BJ (cell line): ENCODE data around the gene RUNX1. TPM values are rescaled to one million over a fixed set of nuclear protein-coding genes. Genes with fewer than 3 reads are reported as not detected.

Source experiments
- CTCF ChIA-PET: fragments of 350-600 bp; formaldehyde crosslinking; extraction: SDS; loops from one replicate; lab custom pipeline; 2021; ENCODE audit warnings: antibody characterized with exemption, inconsistent platforms; lab: Yijun Ruan, JAX
- POLR2A ChIA-PET: fragments of 300-600 bp; sonication (Branson Sonifier 250); formaldehyde crosslinking; extraction: SDS; loops from one replicate; lab custom pipeline; 2021; ENCODE audit warnings: antibody characterized with exemption; lab: Charles Lee
- DNase-seq: peaks from one replicate; pipeline ENCODE4 v3.0.0-alpha.2; 2011; ENCODE audit warnings: low read depth
- H3K27me3 ChIP-seq: 2 replicates; pipeline ENCODE4 v1.6.0; 2011; ENCODE audit warnings: low read length; ENCODE audit not compliant: control insufficient read depth, insufficient read depth
- H3K36me3 ChIP-seq: 2 replicates; pipeline ENCODE4 v1.5.1; 2011; ENCODE audit warnings: low read length; ENCODE audit not compliant: control insufficient read depth, insufficient read depth
- H3K4me3 ChIP-seq: 2 replicates; pipeline ENCODE4 v1.5.1; 2011; ENCODE audit warnings: low read depth, mild to moderate bottlenecking, control low read depth, low read length
- polyA plus RNA-seq: library from polyadenylated mRNA; depleted of rRNA; stranded (reverse); fragments of >200 nt; gene quantifications from 2 replicates; pipeline ENCODE4 v1.2.3, GENCODE V29; 2011
- TF ChIP-seq, protein P1 (sequence below): IDR thresholded peaks from 2 replicates; pipeline ENCODE4 v1.5.1; 2011; ENCODE audit warnings: low read depth, mild to moderate bottlenecking, control low read depth, inconsistent platforms, low read length, moderate library complexity; ENCODE audit not compliant: insufficient read depth

RUNX1 gene
- polyA plus RNA-seq, 1 experiment = 36.1 TPM

DNA sequence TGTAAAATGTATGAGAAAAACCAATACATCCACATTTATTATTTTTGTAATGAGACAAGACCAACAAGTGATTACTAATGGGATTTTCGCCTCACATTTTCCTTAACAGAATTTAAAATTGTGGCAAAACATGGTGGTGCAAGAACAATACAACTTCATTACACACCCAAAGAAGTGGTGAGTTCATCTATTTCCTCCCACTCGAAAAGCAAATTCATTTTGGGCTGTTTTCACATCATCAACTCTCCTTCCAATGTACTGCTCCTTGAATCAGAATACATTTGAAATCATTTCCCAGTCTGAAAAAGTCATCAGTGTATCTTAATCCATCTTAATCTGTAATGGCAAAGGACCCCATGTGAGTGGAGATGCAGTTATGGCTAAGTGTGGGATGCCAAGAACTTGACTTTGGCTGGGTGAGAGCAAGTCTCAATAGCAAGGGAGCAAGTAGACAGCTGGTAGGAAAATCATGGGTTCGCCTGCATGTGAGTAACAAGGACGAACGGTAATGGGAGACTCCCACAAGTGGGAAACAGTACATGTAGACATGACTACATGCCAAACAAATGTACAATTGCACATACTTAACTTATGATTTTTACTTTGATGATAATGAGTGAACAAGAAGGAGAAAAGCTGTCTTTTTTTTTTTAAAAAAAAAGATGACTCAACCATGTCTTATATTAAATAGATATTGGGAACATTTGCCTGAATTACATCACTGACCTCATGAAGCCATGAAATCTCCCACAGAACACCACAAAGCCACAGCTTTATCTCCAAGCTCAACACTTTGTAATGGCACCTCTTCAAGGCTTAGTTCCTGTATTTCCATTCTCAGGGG, 46.0 kb downstream of the RUNX1 start:
- TF ChIP-seq, protein P1, sequence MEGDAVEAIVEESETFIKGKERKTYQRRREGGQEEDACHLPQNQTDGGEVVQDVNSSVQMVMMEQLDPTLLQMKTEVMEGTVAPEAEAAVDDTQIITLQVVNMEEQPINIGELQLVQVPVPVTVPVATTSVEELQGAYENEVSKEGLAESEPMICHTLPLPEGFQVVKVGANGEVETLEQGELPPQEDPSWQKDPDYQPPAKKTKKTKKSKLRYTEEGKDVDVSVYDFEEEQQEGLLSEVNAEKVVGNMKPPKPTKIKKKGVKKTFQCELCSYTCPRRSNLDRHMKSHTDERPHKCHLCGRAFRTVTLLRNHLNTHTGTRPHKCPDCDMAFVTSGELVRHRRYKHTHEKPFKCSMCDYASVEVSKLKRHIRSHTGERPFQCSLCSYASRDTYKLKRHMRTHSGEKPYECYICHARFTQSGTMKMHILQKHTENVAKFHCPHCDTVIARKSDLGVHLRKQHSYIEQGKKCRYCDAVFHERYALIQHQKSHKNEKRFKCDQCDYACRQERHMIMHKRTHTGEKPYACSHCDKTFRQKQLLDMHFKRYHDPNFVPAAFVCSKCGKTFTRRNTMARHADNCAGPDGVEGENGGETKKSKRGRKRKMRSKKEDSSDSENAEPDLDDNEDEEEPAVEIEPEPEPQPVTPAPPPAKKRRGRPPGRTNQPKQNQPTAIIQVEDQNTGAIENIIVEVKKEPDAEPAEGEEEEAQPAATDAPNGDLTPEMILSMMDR = no peak
- no peak overlapping the region for H3K4me3 ChIP-seq
- no peaks in the 10 kb centered on the region for H3K36me3 ChIP-seq
- H3K27me3 ChIP-seq = no peaks in the 10 kb centered on the region
- ChIA-PET CTCF (interaction anchor here (0.7 kb wide), 1 partner anchor 114 kb away, joined by 3 read pairs; no protein-coding TSS in a partner anchor), POLR2A (no interaction called here)
- no peak for DNase-seq

DNA sequence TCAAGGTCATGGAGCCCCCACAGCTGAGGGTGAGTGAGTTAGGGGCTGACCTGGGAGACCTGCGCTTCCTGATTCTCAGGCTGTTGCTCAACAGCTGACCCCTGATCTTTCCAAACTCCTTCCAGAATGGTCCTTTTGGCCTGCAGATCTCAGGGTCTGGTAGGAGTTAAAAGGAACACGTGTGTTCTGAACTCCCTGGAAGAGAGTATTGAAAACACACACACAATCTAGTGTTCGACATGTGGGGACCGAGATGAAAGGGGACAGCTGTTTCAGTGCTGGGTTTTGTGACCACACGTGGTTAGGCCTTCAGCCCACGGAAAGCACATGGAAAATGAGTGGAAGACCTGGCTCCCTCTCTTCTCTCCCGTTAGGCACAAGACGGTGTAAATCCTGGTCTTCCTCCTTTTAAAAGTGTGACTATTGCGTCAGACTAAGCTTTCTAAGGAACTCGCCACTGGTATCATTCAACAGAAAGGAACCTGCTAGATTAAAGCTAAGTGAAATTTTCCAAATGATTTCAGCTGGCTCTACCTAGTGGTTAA, 49.6 kb downstream of the RUNX1 start:
- TF ChIP-seq, protein P1 = no peak
- CTCF ChIA-PET = interaction anchor here (1.0 to 1.7 kb wide), 4 partner anchors 11 to 88 kb away, joined by 3 to 9 read pairs (median 4); no protein-coding TSS in a partner anchor
- POLR2A ChIA-PET = no interaction called here

GRCh38 chr21:34998176-34998575, 50.9 kb downstream of the RUNX1 start:
- TF ChIP-seq, protein P1 = no peak
- ChIA-PET CTCF (interaction anchor here (1.7 kb wide), 1 partner anchor 10 kb away, joined by 9 read pairs; no protein-coding TSS in a partner anchor), POLR2A (interaction anchor here (0.6 kb wide), 1 partner anchor 83 kb away, joined by 3 read pairs; no protein-coding TSS in a partner anchor)

More for the DNA sequence above, 49.6 kb downstream of the RUNX1 start:
- Histone ChIP-seq H3K36me3 (no peaks in the 10 kb centered on the region), H3K27me3 (no peaks in the 10 kb centered on the region), H3K4me3 (no peak overlapping the region)
- no peak for DNase-seq

DNA sequence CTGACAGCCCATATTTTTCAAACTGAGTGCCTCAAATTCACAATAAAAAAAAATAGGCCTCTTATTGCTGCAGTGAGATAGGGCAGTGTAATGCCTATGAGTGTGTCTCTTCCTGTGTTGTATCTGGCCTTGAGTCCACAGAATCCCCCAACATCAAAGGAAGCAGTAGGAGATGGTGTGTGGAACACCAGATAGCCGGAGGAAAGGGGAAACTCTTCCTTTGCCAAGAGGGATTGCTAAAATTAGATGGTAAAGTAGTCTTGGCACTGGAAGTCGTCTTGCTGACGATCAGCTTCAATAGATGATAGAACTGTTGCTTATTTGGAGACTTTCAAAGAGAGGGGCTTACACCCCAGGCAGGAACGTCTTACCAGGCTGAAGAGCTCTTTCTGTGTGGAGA, 51.8 kb downstream of the RUNX1 start:
- H3K4me3 ChIP-seq = no peak overlapping the region
- TF ChIP-seq, protein P1 = no peak
- POLR2A ChIA-PET = no interaction called here
- CTCF ChIA-PET = interaction anchor here (0.5 to 0.7 kb wide), 2 partner anchors 83 to 260 kb away, joined by 3 to 4 read pairs; no protein-coding TSS in a partner anchor
- H3K36me3 ChIP-seq = no peaks in the 10 kb centered on the region
- H3K27me3 ChIP-seq = no peaks in the 10 kb centered on the region
- no peak for DNase-seq

More at GRCh38 chr21:34998176-34998575, 50.9 kb downstream of the RUNX1 start:
- no peak overlapping the region for H3K4me3 ChIP-seq
- no peaks in the 10 kb centered on the region for H3K27me3 ChIP-seq
- H3K36me3 ChIP-seq = no peaks in the 10 kb centered on the region
- DNase-seq = no peak
